ENCODE measurements around the gene DST. TPM values are rescaled to one million over a fixed set of nuclear protein-coding genes. Genes with fewer than 3 reads are reported as not detected.

Gene DST
- total and polyA plus RNA-seq, 2 donors (not counting 1 experiment from before 2014, with no cell fraction given): 1.5 to 1.9 TPM

DNA sequence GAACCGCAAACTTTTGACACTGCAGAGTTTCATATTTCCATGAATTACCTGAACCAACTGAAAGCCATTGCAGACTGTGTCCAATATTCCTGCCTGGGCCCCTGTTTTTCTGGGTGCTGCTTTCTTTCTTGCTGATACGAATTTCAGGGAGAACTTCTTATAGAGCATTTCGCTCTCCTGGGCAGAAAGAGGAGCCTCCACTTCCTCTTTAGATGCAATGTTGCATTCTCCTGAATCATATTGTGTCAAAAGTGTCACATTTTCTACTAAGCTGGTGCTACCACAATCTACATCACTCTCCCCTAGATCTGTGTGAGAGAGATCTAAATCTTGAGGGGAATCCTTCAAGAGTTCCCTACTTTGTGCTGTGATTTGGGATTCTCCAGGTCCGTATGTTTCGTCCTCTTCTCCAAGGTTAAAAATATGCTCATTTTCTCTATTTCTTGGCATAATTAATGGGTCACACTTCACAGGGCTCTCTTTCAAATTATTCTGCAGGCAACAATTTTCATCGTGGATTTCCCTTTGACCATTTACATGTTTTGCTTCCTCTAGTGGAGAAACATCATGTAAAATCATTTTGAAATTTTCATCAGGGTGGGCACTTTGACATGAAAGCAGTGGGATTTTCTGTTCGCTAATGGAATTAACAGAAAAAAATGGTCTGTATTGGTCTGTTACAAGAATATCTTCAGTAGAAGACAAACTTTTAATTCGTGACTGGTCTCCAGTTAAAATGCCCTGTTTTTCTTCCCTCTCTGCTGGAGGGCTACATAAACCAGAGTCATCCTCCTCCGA is 102.3 kb downstream of the DST start:
- POLR2A ChIA-PET: no interaction called here
- no peak overlapping the region for H3K27ac ChIP-seq (ENCODE audit: low read length in 2 of 2)
- H3K36me3 ChIP-seq (replicated peaks in 1 of 2; ENCODE audit: control extremely low read depth in 1 of 2, control insufficient read depth in 1 of 2, extremely low read depth in 1 of 2, insufficient read depth in 2 of 2, low read length in 1 of 2): no peaks in the 10 kb centered on the region
- peaks cover 4% of the 10 kb centered on the region for H3K27me3 Mint-ChIP-seq
- DNase-seq (no peak), ATAC-seq (ENCODE audit: low read depth) (no peak)
- no peak for TF ChIP-seq EZH2 (IDR thresholded peaks at IDR 0.05; ENCODE audit: borderline replicate concordance, insufficient read depth, low read depth, low read length, poor library complexity, severe bottlenecking)
- TF ChIP-seq, protein P1, sequence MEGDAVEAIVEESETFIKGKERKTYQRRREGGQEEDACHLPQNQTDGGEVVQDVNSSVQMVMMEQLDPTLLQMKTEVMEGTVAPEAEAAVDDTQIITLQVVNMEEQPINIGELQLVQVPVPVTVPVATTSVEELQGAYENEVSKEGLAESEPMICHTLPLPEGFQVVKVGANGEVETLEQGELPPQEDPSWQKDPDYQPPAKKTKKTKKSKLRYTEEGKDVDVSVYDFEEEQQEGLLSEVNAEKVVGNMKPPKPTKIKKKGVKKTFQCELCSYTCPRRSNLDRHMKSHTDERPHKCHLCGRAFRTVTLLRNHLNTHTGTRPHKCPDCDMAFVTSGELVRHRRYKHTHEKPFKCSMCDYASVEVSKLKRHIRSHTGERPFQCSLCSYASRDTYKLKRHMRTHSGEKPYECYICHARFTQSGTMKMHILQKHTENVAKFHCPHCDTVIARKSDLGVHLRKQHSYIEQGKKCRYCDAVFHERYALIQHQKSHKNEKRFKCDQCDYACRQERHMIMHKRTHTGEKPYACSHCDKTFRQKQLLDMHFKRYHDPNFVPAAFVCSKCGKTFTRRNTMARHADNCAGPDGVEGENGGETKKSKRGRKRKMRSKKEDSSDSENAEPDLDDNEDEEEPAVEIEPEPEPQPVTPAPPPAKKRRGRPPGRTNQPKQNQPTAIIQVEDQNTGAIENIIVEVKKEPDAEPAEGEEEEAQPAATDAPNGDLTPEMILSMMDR (IDR thresholded peaks at IDR 0.05): no peak
- H3K9me3 ChIP-seq (ENCODE audit: control extremely low read depth in 1 of 3, control insufficient read depth in 2 of 3, insufficient read depth in 1 of 3, low read length in 2 of 3): no peaks in the 10 kb centered on the region
- no peaks in the 10 kb centered on the region for H4K20me1 ChIP-seq (ENCODE audit: control insufficient read depth, insufficient read depth, low read length, poor library complexity, severe bottlenecking)
- H3K4me3 ChIP-seq (ENCODE audit: control extremely low read depth in 1 of 5, extremely low read depth in 1 of 5, insufficient read depth in 1 of 5, low read depth in 2 of 5, low read length in 4 of 5): no peak overlapping the region
- H3K9me3 Mint-ChIP-seq (ENCODE audit: insufficient read depth): no peaks in the 10 kb centered on the region
- peaks cover 0 to 4% (median 0%) of the 10 kb centered on the region in 4 experiments for H3K27me3 ChIP-seq (replicated peaks in 1 of 4; ENCODE audit: control extremely low read depth in 1 of 4, control insufficient read depth in 3 of 4, insufficient read depth in 4 of 4, low read length in 3 of 4)
- H3K4me1 ChIP-seq (ENCODE audit: control insufficient read depth in 2 of 2, insufficient read depth in 2 of 2, low read length in 2 of 2): peaks cover 9 to 19% of the 10 kb centered on the region in 2 donors
- CTCF ChIA-PET: no interaction called here
- H3K4me2 ChIP-seq (replicated peaks; ENCODE audit: low read depth, low read length, poor library complexity, severe bottlenecking): no peak overlapping the region
- H3K4me3 Mint-ChIP-seq: no peak overlapping the region
- no peak overlapping the region for H2AFZ ChIP-seq (ENCODE audit: insufficient read depth, low read depth, low read length, poor library complexity, severe bottlenecking)
- WGBS (ENCODE audit: insufficient coverage): 90% methylated on average over 4 of the region's 9 CpGs
- no peaks in the 10 kb centered on the region for H3K4me1 Mint-ChIP-seq
- no peak overlapping the region for H3K27ac Mint-ChIP-seq
- no peak overlapping the region for H3K9ac ChIP-seq (ENCODE audit: low read length)
- intact Hi-C loops (cut with micrococcal nuclease): no loop called here
- H3K79me2 ChIP-seq (ENCODE audit: control insufficient read depth, insufficient read depth, low read length): no peaks in the 10 kb centered on the region

DNA sequence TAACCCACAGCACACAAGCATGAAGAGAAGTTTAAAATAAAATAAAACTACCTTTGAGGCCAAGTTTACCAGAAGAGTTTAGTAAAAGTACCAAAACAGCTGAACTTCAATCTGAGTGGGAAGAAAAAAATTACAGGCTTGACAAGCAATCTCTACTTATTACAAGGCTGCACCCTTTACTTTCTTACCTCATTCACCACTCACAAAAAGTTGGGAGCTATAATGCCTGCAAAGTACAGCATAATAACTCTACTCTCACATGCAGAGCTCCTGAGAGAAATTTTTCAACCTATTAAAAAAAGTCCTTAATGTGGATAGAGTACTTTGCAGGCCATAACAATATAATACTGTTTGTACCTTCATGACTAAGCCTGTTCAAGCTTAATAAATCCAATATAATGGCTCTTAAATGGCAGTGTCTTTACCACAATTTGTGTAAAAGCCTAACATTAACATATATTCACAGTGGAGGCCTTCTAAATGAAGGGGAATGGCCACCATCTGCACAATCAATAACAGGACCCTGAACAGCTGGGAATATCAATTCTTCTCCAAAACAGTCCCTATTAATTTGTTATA is 103.1 kb downstream of the DST start:
- DNase-seq (no peak), ATAC-seq (ENCODE audit: low read depth) (no peak)
- Histone ChIP-seq H3K9ac (ENCODE audit: low read length) (no peak overlapping the region), H3K27ac (ENCODE audit: low read length in 2 of 2) (no peak overlapping the region), H3K36me3 (replicated peaks in 1 of 2; ENCODE audit: control extremely low read depth in 1 of 2, control insufficient read depth in 1 of 2, extremely low read depth in 1 of 2, insufficient read depth in 2 of 2, low read length in 1 of 2) (no peaks in the 10 kb centered on the region), H3K4me2 (replicated peaks; ENCODE audit: low read depth, low read length, poor library complexity, severe bottlenecking) (no peak overlapping the region), H3K4me1 (ENCODE audit: control insufficient read depth in 2 of 2, insufficient read depth in 2 of 2, low read length in 2 of 2) (peaks cover 9 to 19% of the 10 kb centered on the region in 2 donors), H3K9me3 (ENCODE audit: control extremely low read depth in 1 of 3, control insufficient read depth in 2 of 3, insufficient read depth in 1 of 3, low read length in 2 of 3) (no peaks in the 10 kb centered on the region), H3K79me2 (ENCODE audit: control insufficient read depth, insufficient read depth, low read length) (no peaks in the 10 kb centered on the region), H4K20me1 (ENCODE audit: control insufficient read depth, insufficient read depth, low read length, poor library complexity, severe bottlenecking) (no peaks in the 10 kb centered on the region), H3K4me3 (ENCODE audit: control extremely low read depth in 1 of 5, extremely low read depth in 1 of 5, insufficient read depth in 1 of 5, low read depth in 2 of 5, low read length in 4 of 5) (no peak overlapping the region), H2AFZ (ENCODE audit: insufficient read depth, low read depth, low read length, poor library complexity, severe bottlenecking) (no peak overlapping the region), H3K27me3 (replicated peaks in 1 of 4; ENCODE audit: control extremely low read depth in 1 of 4, control insufficient read depth in 3 of 4, insufficient read depth in 4 of 4, low read length in 3 of 4) (peaks cover 0 to 4% (median 0%) of the 10 kb centered on the region in 4 experiments)
- H3K4me1 Mint-ChIP-seq: no peaks in the 10 kb centered on the region
- TF ChIP-seq EZH2 (IDR thresholded peaks at IDR 0.05; ENCODE audit: borderline replicate concordance, insufficient read depth, low read depth, low read length, poor library complexity, severe bottlenecking): no peak
- TF ChIP-seq, protein P1 (IDR thresholded peaks at IDR 0.05): no peak
- ChIA-PET CTCF (no interaction called here), POLR2A (no interaction called here)
- H3K4me3 Mint-ChIP-seq: no peak overlapping the region
- no peaks in the 10 kb centered on the region for H3K9me3 Mint-ChIP-seq (ENCODE audit: insufficient read depth)
- peaks cover 4% of the 10 kb centered on the region for H3K27me3 Mint-ChIP-seq
- intact Hi-C loops (cut with micrococcal nuclease): no loop called here
- H3K27ac Mint-ChIP-seq: no peak overlapping the region

All from B cell (primary cell).